GM06990 (cell line): ENCODE data around the gene TMEM132C.

Source experiments
- DNase-seq: peaks from one replicate; pipeline ENCODE4 v3.0.0-alpha.2; 2011; ENCODE audit not compliant: insufficient read length; ENCODE audit errors: extremely low read depth
- H3K27me3 ChIP-seq: replicated peaks from 2 replicates; pipeline ENCODE4 v1.6.0; 2011; ENCODE audit warnings: low read length; ENCODE audit not compliant: control insufficient read depth, insufficient read depth
- H3K36me3 ChIP-seq: 2 replicates; pipeline ENCODE4 v1.5.1; 2011; ENCODE audit warnings: low read length; ENCODE audit not compliant: control insufficient read depth, insufficient read depth
- H3K4me3 ChIP-seq: replicated peaks from 2 replicates; pipeline ENCODE4 v1.5.1; 2011; ENCODE audit warnings: low read depth, mild to moderate bottlenecking, control low read depth, low read length
- TF ChIP-seq, protein P1 (sequence below): IDR thresholded peaks from 2 replicates; pipeline ENCODE4 v1.5.1; 2011; ENCODE audit warnings: low read length, control low read depth, mild to moderate bottlenecking, inconsistent platforms; ENCODE audit not compliant: insufficient read depth, poor library complexity, severe bottlenecking

Gene TMEM132C

DNA sequence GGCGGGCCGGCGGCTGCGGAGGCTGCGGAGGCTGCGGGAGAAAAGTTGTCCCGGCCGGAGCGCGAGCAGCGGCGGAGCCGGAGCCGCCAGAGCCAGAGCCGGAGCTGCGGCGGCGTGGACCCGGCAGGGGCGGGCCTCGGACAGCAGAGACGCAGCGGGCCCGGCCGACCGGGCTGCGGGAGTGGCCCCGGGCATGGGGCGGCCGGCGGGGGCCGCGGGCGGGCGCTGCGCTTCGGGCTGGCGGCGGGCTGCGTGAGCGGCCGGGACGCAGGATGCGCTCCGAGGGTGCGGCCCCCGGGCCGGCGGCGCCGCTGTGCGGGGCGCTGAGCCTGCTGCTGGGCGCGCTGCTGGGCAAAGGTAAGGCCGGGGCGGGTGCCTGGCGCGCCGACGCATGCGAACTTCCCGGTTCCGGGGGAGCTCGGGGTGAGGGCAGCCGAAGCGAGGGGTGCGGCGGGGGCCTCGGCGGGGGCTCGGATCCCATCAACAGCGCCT is at the start of gene TMEM132C:
Gene TMEM132C (plus strand): TSS at position 40 of the 492 bp plus-strand sequence. CDS start 233 bp downstream, at position 273.
- H3K4me3 ChIP-seq = no peak within 1 kb of the TSS
- no peaks in the 10 kb centered on the region for H3K27me3 ChIP-seq
- H3K36me3 ChIP-seq = no peaks in the 10 kb centered on the region
- TF ChIP-seq, protein P1, sequence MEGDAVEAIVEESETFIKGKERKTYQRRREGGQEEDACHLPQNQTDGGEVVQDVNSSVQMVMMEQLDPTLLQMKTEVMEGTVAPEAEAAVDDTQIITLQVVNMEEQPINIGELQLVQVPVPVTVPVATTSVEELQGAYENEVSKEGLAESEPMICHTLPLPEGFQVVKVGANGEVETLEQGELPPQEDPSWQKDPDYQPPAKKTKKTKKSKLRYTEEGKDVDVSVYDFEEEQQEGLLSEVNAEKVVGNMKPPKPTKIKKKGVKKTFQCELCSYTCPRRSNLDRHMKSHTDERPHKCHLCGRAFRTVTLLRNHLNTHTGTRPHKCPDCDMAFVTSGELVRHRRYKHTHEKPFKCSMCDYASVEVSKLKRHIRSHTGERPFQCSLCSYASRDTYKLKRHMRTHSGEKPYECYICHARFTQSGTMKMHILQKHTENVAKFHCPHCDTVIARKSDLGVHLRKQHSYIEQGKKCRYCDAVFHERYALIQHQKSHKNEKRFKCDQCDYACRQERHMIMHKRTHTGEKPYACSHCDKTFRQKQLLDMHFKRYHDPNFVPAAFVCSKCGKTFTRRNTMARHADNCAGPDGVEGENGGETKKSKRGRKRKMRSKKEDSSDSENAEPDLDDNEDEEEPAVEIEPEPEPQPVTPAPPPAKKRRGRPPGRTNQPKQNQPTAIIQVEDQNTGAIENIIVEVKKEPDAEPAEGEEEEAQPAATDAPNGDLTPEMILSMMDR = no peak
- no peak for DNase-seq

GRCh38 chr12:128224226-128224625 is 42.7 kb upstream of the TMEM132C start:
- Histone ChIP-seq H3K27me3 (no peaks in the 10 kb centered on the region), H3K4me3 (no peak overlapping the region), H3K36me3 (no peaks in the 10 kb centered on the region)
- DNase-seq = no peak
- TF ChIP-seq, protein P1 = no peak

GRCh38 chr12:128228581-128228980 is 38.4 kb upstream of the TMEM132C start:
- DNase-seq = no peak
- Histone ChIP-seq H3K4me3 (no peak overlapping the region), H3K27me3 (no peaks in the 10 kb centered on the region), H3K36me3 (no peaks in the 10 kb centered on the region)
- TF ChIP-seq, protein P1 = no peak

- H3K36me3 ChIP-seq = no peaks in the 10 kb centered on the region
- no peak for DNase-seq
- no peaks in the 10 kb centered on the region for H3K27me3 ChIP-seq
- TF ChIP-seq, protein P1 = no peak
- H3K4me3 ChIP-seq = no peak overlapping the region
These were observed 31.1 kb upstream of the TMEM132C start for GRCh38 chr12:128235635-128236417.

GRCh38 chr12:128236525-128236924 is 30.4 kb upstream of the TMEM132C start:
- Histone ChIP-seq H3K27me3 (no peaks in the 10 kb centered on the region), H3K4me3 (no peak overlapping the region), H3K36me3 (no peaks in the 10 kb centered on the region)
- TF ChIP-seq, protein P1 = no peak
- DNase-seq = no peak
